Measurements from ENCODE around the gene COX7A2.

- TF ChIP-seq CTCF (optimal IDR thresholded peaks at IDR 0.05 in 1 of 3, IDR thresholded peaks at IDR 0.05 in 1 of 3, conservative IDR thresholded peaks at IDR 0.05 in 1 of 3; ENCODE audit: extremely low read depth in 1 of 3, insufficient read depth in 2 of 3, low read length in 3 of 3) (peak; percentile 74 to 83 (median 82)), EZH2 (IDR thresholded peaks at IDR 0.05; ENCODE audit: low read length) (no peak)
Observed at GRCh38 chr6:75204217-75204958, 39.2 kb downstream of the COX7A2 start.

Measured in keratinocyte (primary cell).